Activated CD4-positive, alpha-beta memory T cell treated with anti-CD3 and anti-CD28 coated beads, Interleukin-2, amount 10 ng/mL, durations not matched to agents 7 days and 5 days (primary cell): ENCODE measurements around the gene RGMA. TPM values are rescaled to one million over a fixed set of nuclear protein-coding genes. Genes with fewer than 3 reads are reported as not detected.
A peak's percentile ranks its signal among the peaks of the same experiment; 100 is the strongest.

ENCODE experiments used
- CTCF ChIA-PET: fragments of 350-600 bp; sonication (Branson Sonifier 250); formaldehyde crosslinking; loops from one replicate; lab custom pipeline; 2021; ENCODE audit warnings: antibody characterized with exemption, inconsistent platforms; lab: Charles Lee
- POLR2A ChIA-PET: fragments of 350-600 bp; sonication (Branson Sonifier 250); formaldehyde crosslinking; loops from one replicate; lab custom pipeline; 2021; ENCODE audit warnings: antibody characterized with exemption; lab: Charles Lee
- DNase-seq: peaks from one replicate; pipeline ENCODE4 v3.0.0-alpha.2; 2020
- H3K27ac Mint-ChIP-seq: one replicate; pipeline ENCODE4 v1.8.0; 2021; ENCODE audit warnings: mild to moderate bottlenecking, mixed read lengths
- H3K27me3 Mint-ChIP-seq: one replicate; pipeline ENCODE4 v1.8.0; 2021; ENCODE audit warnings: mixed read lengths
- H3K36me3 Mint-ChIP-seq: one replicate; pipeline ENCODE4 v1.8.0; 2021; ENCODE audit warnings: low read depth, mixed read lengths
- H3K4me1 Mint-ChIP-seq: one replicate; pipeline ENCODE4 v1.8.0; 2021; ENCODE audit warnings: mixed read lengths
- H3K4me3 Mint-ChIP-seq: one replicate; pipeline ENCODE4 v1.8.0; 2021; ENCODE audit warnings: mild to moderate bottlenecking, mixed read lengths
- H3K9me3 Mint-ChIP-seq: one replicate; pipeline ENCODE4 v1.8.0; 2021; ENCODE audit warnings: mixed read lengths
- total RNA-seq, 2 experiments: library from RNA; stranded (reverse); gene quantifications; one replicate each; pipeline ENCODE4 v1.2.3, GENCODE V29; 2021

RGMA gene
- total RNA-seq, 2 experiments from 2014 or later: 0.18 to 0.23 TPM

DNA sequence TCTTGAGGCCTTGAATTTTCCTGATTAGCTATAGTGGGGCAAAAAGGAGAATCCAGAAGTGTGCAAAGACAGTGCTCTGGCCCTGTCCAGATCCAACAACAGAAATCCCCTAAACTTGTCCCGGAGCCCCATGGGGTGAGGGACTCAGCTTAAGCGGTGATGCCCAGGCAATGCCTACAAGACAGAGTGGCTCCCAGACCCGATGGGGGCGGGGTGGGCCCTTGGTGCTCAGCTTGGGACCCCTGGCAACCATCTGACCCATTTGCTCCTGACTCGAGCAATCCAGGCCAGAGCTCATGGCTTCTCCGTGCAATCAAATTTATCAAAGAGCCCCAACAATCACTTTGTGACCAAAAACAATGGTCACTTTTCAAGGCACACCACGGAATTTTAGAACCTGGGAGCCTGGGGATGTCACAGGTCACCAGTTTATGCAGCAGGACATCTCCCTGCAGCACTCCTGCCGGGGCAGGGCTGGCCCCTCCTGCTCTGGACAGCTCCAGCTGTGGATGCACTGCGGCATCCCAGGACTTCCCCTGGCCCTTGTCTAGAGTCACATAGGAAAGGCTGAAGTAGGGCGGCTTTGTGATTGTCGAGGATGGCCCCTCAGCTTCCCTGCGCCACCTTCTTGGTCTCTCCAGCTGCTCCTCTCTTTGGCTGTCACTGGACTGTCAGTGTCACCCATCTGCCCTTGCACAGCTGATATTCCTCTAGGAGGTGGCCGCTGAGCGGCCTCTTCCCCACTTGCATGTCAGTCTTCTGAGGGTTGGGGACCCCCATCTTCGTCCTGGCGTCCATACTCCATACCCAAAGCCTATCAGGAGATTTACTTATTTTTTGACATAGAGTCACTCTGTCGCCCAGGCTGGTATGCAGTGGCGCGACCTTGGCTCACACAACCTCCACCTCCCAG lies 28.4 kb downstream of the RGMA start:
- Mint-ChIP-seq H3K36me3 (no peaks in the 10 kb centered on the region), H3K27ac (no peak overlapping the region), H3K4me3 (no peak overlapping the region), H3K27me3 (peaks cover 8% of the 10 kb centered on the region), H3K9me3 (no peaks in the 10 kb centered on the region), H3K4me1 (no peaks in the 10 kb centered on the region)
- CTCF ChIA-PET: interaction anchor here (1.2 to 2.1 kb wide), 3 partner anchors 27 to 263 kb away, joined by 4 to 11 read pairs (median 5); no protein-coding TSS in a partner anchor
- no peak for DNase-seq
- POLR2A ChIA-PET: no interaction called here

GRCh38 chr15:93059442-93059841 lies 29.6 kb downstream of the RGMA start:
- no peaks in the 10 kb centered on the region for H3K4me1 Mint-ChIP-seq
- POLR2A ChIA-PET: no interaction called here

GRCh38 chr15:93058904-93059427 lies 30.0 kb downstream of the RGMA start:
- H3K27me3 Mint-ChIP-seq: peaks cover 8% of the 10 kb centered on the region
- H3K9me3 Mint-ChIP-seq: no peaks in the 10 kb centered on the region
- ChIA-PET CTCF (interaction anchor here (2.0 kb wide), 1 partner anchor 29 kb away, joined by 6 read pairs; no protein-coding TSS in a partner anchor), POLR2A (no interaction called here)
- H3K36me3 Mint-ChIP-seq: no peaks in the 10 kb centered on the region
- DNase-seq: no peak
- H3K4me3 Mint-ChIP-seq: no peak overlapping the region
- no peak overlapping the region for H3K27ac Mint-ChIP-seq
- H3K4me1 Mint-ChIP-seq: no peaks in the 10 kb centered on the region

More at GRCh38 chr15:93059442-93059841, 29.6 kb downstream of the RGMA start:
- no peak overlapping the region for H3K27ac Mint-ChIP-seq
- no peak for DNase-seq
- H3K4me3 Mint-ChIP-seq: no peak overlapping the region
- H3K27me3 Mint-ChIP-seq: peaks cover 8% of the 10 kb centered on the region
- CTCF ChIA-PET: interaction anchor here (1.8 to 2.1 kb wide), 2 partner anchors 28 to 29 kb away, joined by 5 to 11 read pairs; no protein-coding TSS in a partner anchor
- H3K9me3 Mint-ChIP-seq: no peaks in the 10 kb centered on the region
- no peaks in the 10 kb centered on the region for H3K36me3 Mint-ChIP-seq

DNA sequence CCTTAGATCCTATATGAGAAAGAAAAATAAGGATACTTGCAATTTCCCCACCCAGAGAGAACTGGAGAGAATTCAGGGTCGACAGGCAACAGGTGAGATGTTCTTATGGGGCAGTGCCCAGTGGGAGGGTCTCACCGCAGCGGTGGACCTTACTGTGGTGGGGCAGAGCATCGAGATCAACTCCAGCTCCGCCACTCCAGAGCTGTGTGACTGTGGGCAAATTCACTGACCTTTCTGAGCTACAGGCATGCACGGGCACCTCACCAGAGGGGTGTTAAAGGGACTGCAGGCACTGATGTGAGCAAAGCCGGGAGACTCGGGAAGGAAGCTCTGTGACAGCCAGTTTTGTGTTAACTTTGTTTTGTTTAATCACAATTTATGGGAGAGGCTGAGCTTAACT lies 30.9 kb downstream of the RGMA start:
- Mint-ChIP-seq H3K4me3 (no peak overlapping the region), H3K4me1 (no peaks in the 10 kb centered on the region), H3K27ac (no peak overlapping the region), H3K9me3 (no peaks in the 10 kb centered on the region), H3K27me3 (peaks cover 8% of the 10 kb centered on the region), H3K36me3 (no peaks in the 10 kb centered on the region)
- ChIA-PET POLR2A (no interaction called here), CTCF (interaction anchor here (2.0 kb wide), 1 partner anchor 30 kb away, joined by 6 read pairs; no protein-coding TSS in a partner anchor)
- DNase-seq: no peak

DNA sequence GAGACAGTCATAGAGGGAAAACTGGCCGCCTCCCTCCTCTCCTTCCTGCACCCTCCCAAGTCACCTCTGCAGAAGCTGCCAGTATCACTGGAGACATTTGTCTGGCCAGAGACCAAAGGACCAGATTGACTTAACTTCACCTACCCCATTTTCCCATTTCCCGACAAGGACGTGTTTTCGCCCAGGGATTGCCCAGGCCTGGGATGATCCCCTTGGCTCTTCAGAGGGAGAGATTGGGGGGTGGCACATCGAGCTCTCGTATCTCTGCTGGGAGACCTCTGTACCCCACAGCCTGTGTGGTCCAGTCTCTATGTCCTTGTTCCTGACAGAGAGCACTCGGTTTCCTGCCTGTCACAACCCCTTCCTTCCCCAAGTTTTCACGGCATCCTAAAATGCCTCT lies 31.4 kb downstream of the RGMA start:
- H3K9me3 Mint-ChIP-seq: no peaks in the 10 kb centered on the region
- DNase-seq: no peak
- H3K27me3 Mint-ChIP-seq: peaks cover 6% of the 10 kb centered on the region
- CTCF ChIA-PET: interaction anchor here (2.0 kb wide), 1 partner anchor 30 kb away, joined by 6 read pairs; no protein-coding TSS in a partner anchor
- no peaks in the 10 kb centered on the region for H3K4me1 Mint-ChIP-seq
- H3K4me3 Mint-ChIP-seq: no peak overlapping the region
- POLR2A ChIA-PET: no interaction called here
- no peak overlapping the region for H3K27ac Mint-ChIP-seq
- no peaks in the 10 kb centered on the region for H3K36me3 Mint-ChIP-seq

DNA sequence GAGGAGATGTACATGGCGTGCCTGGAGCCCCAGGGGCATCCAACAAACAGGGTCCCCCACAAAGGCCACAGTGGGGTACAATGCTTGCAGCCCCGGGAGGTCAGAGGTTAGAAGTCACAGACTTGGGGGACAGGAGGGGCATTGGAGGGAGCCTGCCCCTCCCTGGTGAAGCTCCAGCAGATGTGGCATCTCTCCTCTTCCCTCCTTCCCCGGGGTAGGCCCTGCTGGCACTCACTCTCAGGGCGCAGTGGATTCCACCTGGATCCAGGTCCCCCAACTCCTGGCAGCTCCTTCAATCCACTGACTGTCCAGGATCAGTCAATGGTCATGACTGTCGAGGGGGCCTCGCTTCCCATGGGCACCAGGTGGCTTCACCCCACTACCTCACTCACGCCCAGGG lies 32.2 kb downstream of the RGMA start:
- no peaks in the 10 kb centered on the region for H3K4me1 Mint-ChIP-seq
- ChIA-PET CTCF (interaction anchor here (2.0 kb wide), 1 partner anchor 31 kb away, joined by 6 read pairs; no protein-coding TSS in a partner anchor), POLR2A (no interaction called here)
- no peak overlapping the region for H3K27ac Mint-ChIP-seq
- no peaks in the 10 kb centered on the region for H3K9me3 Mint-ChIP-seq
- peaks cover 3% of the 10 kb centered on the region for H3K27me3 Mint-ChIP-seq
- no peak for DNase-seq
- no peak overlapping the region for H3K4me3 Mint-ChIP-seq
- no peaks in the 10 kb centered on the region for H3K36me3 Mint-ChIP-seq

DNA sequence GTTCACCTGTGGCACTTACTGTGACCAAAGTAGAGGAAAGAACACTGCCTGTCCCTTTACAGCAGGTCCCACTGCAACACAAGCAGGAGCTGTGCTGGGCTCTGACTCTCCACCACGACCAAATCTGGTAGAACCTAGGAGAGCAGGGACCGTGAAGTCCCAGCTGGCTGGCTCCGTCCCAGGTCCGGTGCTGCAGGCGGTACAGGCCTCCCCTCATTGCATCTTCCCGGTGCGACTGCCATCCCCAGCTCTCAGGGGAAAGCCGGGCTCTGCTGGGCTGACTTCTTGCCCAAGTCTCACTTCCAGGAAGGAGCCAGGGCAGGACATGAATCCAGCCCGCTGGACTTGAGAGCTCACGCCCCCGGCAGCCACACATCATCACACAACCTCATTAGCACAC lies 33.8 kb downstream of the RGMA start:
- Mint-ChIP-seq H3K4me3 (no peak overlapping the region), H3K27ac (no peak overlapping the region), H3K4me1 (no peaks in the 10 kb centered on the region), H3K27me3 (peaks cover 2% of the 10 kb centered on the region), H3K9me3 (no peaks in the 10 kb centered on the region), H3K36me3 (no peaks in the 10 kb centered on the region)
- DNase-seq: no peak
- CTCF ChIA-PET: no interaction called here
- POLR2A ChIA-PET: no interaction called here

DNA sequence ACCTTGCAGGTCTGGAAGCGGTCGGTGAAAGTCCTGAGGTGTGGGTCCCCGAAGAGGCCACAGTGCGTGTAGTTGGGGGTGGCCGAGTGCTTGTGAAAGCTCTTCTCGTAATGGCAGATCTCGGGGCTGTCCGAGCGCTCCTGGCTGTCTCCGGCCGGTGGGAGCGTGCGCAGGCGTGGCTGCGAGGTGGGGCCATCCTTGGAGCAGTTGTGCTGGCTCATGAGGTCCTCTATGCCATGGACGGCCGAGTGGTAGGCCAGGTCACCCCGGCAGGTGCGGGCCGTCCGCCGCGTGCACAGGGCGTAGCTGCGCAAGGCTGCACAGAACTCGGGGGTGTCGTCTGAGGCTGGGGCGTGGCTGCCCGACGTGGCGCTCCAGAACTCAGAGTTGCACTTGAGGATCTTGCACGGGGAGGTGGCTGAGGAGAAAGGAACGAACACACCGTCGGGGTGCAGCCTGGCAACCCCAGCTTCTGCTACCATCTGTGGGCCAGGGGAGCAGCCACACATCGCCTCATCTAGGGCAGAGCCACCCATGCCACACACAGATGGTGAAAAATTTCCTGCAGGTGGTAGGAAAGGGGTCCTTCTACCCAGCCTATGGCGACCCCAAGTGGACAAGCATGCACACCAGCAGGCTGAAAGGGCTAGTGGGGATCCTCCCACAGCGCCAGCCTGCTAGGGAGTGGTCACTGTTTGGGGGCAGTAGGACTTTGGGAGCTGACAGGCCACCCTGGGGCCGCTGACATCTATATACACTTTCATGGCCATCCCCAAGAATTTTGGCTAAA lies 36.7 kb downstream of the RGMA start:
- H3K36me3 Mint-ChIP-seq: no peaks in the 10 kb centered on the region
- DNase-seq: peak; percentile 21
- H3K27me3 Mint-ChIP-seq: no peaks in the 10 kb centered on the region
- no peak overlapping the region for H3K27ac Mint-ChIP-seq
- H3K4me1 Mint-ChIP-seq: peaks cover 10% of the 10 kb centered on the region
- CTCF ChIA-PET: no interaction called here
- no peak overlapping the region for H3K4me3 Mint-ChIP-seq
- POLR2A ChIA-PET: no interaction called here
- H3K9me3 Mint-ChIP-seq: no peaks in the 10 kb centered on the region

DNA sequence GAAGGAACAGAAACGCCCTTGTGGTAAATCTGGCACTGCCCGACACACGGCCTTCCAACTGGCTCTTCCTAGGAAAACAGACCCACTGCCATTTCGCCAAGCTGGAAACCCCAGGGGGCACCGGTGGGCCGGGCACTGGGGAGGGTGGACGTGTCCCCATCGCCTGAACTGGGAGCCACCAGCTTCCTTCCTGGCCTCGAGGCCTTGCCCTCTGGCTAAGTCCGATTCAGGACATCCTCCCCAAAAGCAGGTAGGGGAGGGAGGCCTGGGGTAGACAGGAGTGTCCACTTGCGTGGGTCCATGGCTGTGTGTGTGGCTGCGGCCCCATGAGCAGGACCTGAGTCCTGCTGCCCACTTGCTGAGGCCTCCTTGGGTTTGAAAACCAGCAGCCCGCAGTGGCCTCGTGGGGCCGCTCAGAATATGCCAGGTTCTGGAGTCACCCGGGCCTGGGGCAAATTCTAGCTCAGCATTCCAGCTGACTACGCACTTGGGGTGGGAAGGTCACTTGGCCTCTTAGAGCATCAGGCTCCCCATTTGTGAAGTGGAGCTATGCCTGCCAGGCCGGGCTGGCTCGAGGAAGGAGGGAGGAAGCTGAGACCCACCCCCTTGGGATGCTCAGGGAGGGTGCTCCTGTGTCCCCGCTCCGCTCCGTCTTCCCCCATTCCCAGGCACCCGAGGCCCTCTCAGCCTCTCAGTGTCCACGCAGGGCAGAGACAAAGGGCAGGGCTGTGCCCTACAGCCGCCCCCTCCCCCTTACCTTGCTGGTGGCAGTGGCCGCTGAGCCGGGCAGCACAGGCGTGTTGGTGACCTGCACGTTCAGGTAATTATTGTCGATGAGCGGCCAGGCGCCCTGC lies 37.5 kb downstream of the RGMA start:
- no peak for DNase-seq
- no peaks in the 10 kb centered on the region for H3K9me3 Mint-ChIP-seq
- H3K4me1 Mint-ChIP-seq: peaks cover 15% of the 10 kb centered on the region
- POLR2A ChIA-PET: no interaction called here
- H3K4me3 Mint-ChIP-seq: no peak overlapping the region
- no peaks in the 10 kb centered on the region for H3K27me3 Mint-ChIP-seq
- CTCF ChIA-PET: interaction anchor here (1.8 kb wide), 1 partner anchor 21 kb away, joined by 4 read pairs; no protein-coding TSS in a partner anchor
- no peak overlapping the region for H3K27ac Mint-ChIP-seq
- H3K36me3 Mint-ChIP-seq: no peaks in the 10 kb centered on the region

DNA sequence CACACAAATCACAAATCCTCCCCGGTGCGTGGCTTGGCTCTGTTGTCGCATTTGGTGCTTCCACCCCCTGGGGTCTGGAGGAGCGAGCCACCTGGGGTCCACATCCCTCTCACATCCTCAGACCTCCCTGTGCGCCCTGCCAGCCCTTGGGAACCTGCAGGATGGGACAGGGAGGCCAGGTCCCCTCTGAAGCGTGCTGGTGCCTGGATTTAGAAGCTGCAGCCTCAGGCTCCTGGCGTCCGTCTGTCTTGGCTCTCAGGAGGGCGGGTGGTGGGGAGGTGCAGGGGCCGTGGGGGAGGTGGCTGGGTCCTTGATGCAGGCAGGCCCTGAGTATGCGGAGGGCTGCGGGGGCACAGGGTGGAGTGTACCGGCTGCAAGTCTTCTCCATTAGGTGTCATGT lies 38.4 kb downstream of the RGMA start:
- H3K9me3 Mint-ChIP-seq: peaks cover 2% of the 10 kb centered on the region
- no peak overlapping the region for H3K27ac Mint-ChIP-seq
- peaks cover 17% of the 10 kb centered on the region for H3K4me1 Mint-ChIP-seq
- no peak for DNase-seq
- POLR2A ChIA-PET: no interaction called here
- H3K27me3 Mint-ChIP-seq: no peaks in the 10 kb centered on the region
- H3K36me3 Mint-ChIP-seq: no peaks in the 10 kb centered on the region
- H3K4me3 Mint-ChIP-seq: no peak overlapping the region
- CTCF ChIA-PET: interaction anchor here (1.8 kb wide), 1 partner anchor 20 kb away, joined by 4 read pairs; no protein-coding TSS in a partner anchor

DNA sequence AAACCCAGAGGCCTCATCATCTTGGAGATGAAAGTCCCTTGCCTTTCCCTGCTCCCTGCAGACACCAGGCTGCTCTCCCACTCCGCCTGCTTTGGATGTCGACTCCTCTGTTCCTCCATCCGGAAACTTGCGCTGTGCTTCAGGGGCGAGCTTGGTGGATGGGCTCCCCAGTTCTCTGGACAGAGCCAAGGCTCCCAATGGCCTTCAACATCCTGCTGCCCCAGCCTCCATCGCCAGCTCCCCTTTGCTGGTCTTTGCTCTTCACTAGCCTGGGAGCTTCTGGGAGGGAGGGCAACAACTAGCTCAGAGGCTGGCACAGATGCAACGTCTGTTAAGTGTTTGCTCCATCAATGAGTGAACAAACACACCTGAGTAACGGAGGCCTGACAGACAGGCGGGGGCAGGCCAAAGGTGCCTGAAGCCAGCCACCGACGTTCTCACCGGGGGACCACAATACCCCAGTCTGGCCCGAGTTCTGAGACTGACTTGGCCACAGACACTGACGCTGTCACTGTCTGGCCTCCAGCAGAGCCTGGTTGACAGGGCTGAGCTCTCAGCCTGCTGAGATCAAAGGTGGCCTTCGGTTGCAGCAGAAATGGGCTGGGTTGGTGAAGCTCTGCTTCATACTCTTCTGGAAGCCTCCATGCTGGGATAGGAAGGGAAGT lies 39.0 kb downstream of the RGMA start:
- Mint-ChIP-seq H3K36me3 (no peaks in the 10 kb centered on the region), H3K9me3 (peaks cover 2% of the 10 kb centered on the region), H3K4me1 (peaks cover 17% of the 10 kb centered on the region), H3K4me3 (no peak overlapping the region), H3K27me3 (no peaks in the 10 kb centered on the region), H3K27ac (no peak overlapping the region)
- ChIA-PET CTCF (interaction anchor here (1.0 to 1.8 kb wide), 2 partner anchors 20 to 253 kb away, joined by 4 to 7 read pairs; no protein-coding TSS in a partner anchor), POLR2A (no interaction called here)
- DNase-seq: no peak
